Activated CD4-positive, alpha-beta T cell treated with anti-CD3 and anti-CD28 coated beads, Interleukin-10, Interleukin-2, amounts not matched to agents 100 ng/mL and 50 ng/mL, durations not matched to agents 16 hours and 8 hours (primary cell): ENCODE measurements around the gene OASL.
"Not testable (repeated sequence)": the region's sequence is repeated elsewhere in the genome, so short reads cannot be mapped to it uniquely, and the experiment has no call there.

Source experiments
- DNase-seq: peaks from one replicate; pipeline ENCODE4 v3.0.0-alpha.2; 2020

The OASL gene, protein sequence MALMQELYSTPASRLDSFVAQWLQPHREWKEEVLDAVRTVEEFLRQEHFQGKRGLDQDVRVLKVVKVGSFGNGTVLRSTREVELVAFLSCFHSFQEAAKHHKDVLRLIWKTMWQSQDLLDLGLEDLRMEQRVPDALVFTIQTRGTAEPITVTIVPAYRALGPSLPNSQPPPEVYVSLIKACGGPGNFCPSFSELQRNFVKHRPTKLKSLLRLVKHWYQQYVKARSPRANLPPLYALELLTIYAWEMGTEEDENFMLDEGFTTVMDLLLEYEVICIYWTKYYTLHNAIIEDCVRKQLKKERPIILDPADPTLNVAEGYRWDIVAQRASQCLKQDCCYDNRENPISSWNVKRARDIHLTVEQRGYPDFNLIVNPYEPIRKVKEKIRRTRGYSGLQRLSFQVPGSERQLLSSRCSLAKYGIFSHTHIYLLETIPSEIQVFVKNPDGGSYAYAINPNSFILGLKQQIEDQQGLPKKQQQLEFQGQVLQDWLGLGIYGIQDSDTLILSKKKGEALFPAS

DNA sequence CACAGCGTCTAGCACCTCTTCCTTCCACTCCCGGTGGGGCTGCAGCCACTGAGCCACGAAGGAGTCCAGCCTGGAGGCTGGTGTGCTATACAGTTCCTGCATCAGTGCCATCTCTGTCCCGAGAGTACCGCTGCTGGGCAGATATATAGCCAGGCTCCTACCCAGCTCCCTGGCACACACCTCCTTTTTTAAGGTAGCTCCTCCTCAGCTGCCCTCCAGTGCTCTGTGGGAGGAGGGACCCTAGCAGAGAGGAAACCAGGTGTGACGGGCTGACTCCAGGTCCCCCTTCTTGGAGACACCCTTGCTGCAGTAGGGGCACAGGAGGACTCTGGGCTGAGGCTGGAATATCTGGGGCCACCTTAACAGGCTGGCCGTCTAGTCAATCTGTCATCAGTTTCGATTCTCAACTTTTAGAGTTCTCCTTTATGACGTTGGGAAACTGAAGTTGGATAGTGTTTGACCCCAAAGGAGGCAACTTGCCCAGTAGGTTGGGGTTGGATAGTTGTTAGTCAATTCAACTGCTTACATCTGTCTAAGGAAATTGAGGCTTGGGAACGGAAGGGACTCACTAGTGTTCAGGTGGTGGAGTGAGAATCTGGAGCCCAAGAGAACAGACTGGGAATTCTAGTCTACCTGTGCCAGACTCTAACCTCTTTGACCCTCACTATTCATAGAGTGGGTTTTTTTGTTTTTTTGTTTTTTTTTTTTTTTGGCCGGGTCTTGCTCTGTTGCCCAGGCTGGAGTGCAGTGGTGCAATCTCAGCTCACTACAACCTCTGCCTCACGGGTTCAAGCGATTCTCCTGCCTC, at the start of gene OASL:
Gene OASL, minus strand, starts transcription at position 386 of the 808 bp plus-strand sequence. Its CDS starts 275 bp downstream, at position 111.
- peak; percentile 74 for DNase-seq

- no peak for DNase-seq
Measured at GRCh38 chr12:121088195-121088585, 49.1 kb upstream of the OASL start.

GRCh38 chr12:121087467-121088194, 48.6 kb upstream of the OASL start:
- peak; percentile 10 for DNase-seq

- DNase-seq: no peak
Measured at GRCh38 chr12:121086781-121087295, 47.8 kb upstream of the OASL start.

GRCh38 chr12:121085506-121086353, 46.7 kb upstream of the OASL start:
- no peak for DNase-seq

- DNase-seq: no peak
Measured at GRCh38 chr12:121085069-121085468, 46.0 kb upstream of the OASL start.

GRCh38 chr12:121084229-121084628, 45.2 kb upstream of the OASL start:
- no peak for DNase-seq

DNA sequence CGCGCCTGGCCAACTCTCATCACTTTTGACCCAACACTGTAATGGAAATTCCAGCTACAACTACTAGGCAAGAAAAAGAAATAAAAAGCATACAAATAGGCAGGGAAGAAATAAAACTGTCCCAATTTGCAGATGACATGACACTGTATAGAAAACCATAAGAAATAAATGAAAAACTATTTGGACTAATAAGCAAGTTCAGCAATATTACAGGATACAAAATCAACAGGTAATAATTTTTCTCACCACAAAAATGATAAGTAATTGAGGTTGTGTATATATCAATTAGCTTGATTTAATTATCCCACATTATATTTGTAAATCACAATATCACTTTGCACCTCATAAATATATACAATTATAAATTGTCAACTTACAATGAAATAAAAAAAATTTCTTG, 41.9 kb upstream of the OASL start:
- no peak for DNase-seq

GRCh38 chr12:121079736-121080272, 40.8 kb upstream of the OASL start:
- no peak for DNase-seq

- not testable (repeated sequence) for DNase-seq
Measured at GRCh38 chr12:121077440-121077839, 38.4 kb upstream of the OASL start.

GRCh38 chr12:121075911-121076310, 36.9 kb upstream of the OASL start:
- not testable (repeated sequence) for DNase-seq

DNA sequence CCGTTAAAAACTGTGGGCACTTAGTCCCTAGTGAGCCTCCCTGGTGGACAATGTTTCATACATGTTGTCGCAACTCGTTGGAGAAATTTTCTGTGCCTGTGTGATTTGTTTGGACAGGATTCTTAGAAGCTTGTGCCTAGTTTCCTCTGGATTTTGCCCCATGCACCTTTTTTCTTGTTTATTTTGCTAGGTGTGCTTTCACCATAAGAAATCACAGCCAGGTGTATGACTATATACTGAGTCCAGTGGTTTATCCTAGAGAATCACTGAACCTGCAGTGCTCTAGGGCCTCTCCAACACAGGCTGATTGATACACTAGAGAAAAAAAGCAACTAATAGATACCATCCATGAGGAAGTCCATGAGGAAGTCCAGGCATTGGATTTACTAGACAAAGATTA, 33.1 kb upstream of the OASL start:
- DNase-seq: no peak

DNA sequence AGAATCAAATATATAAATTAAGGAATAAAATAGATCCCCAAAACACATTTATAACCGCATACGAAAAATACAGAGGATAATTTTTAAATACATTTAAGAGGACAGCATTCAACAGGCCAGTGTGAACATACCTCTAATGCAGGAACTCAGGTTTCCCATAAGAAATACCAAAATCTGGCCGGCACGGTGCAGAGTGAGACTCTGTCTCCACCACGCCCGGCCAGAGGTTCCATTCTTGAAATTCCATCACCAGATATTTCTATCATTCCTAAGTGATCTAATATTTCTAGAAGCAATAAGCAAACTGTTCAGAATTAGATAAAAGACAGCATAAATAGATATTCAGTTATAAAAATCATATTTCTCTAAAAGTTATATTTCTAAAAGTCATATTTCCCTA, 30.2 kb upstream of the OASL start:
- no peak for DNase-seq

- no peak for DNase-seq
Measured at GRCh38 chr12:121065345-121065744, 26.3 kb upstream of the OASL start.

GRCh38 chr12:121064586-121064985, 25.5 kb upstream of the OASL start:
- DNase-seq: not testable (repeated sequence)

DNA sequence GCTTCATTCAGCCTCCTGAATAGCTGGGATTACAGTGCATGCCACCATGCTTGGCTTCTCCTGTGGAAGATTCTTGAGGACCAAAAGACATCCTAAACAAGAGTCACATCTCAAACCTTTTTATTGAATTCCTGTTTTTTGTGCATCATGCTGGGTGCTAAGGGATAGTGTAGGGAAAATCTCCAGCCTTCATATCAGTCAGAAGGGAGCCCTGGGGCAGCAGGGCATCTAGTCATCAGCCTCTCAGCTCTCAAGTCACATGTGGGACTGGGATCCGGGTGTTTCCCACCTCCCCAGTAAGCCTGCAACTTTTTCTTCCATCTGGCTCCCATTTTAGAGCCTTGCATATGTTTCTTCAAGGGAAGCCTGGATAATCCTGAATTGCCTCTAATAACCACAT, 25.1 kb upstream of the OASL start:
- no peak for DNase-seq

GRCh38 chr12:121062391-121063045, 23.5 kb upstream of the OASL start:
- DNase-seq: no peak

DNA sequence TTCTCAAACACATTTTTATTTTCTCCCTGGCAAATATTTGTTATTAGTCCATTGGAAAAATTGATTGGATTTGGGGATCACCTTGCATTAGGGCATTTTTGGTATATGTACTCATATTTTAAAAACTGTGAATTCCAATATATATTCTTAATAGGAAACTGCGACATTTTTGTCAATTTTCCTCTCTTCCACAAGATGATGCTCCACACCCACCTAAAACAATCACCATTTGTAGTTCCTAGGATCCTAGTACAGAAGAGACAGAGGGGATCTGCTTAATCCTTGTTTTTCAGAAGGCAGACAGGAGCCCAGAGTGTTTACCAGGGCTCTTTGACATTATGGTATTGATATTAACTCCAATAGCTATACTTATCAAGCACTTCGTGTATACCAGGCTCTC, 22.8 kb upstream of the OASL start:
- no peak for DNase-seq

DNA sequence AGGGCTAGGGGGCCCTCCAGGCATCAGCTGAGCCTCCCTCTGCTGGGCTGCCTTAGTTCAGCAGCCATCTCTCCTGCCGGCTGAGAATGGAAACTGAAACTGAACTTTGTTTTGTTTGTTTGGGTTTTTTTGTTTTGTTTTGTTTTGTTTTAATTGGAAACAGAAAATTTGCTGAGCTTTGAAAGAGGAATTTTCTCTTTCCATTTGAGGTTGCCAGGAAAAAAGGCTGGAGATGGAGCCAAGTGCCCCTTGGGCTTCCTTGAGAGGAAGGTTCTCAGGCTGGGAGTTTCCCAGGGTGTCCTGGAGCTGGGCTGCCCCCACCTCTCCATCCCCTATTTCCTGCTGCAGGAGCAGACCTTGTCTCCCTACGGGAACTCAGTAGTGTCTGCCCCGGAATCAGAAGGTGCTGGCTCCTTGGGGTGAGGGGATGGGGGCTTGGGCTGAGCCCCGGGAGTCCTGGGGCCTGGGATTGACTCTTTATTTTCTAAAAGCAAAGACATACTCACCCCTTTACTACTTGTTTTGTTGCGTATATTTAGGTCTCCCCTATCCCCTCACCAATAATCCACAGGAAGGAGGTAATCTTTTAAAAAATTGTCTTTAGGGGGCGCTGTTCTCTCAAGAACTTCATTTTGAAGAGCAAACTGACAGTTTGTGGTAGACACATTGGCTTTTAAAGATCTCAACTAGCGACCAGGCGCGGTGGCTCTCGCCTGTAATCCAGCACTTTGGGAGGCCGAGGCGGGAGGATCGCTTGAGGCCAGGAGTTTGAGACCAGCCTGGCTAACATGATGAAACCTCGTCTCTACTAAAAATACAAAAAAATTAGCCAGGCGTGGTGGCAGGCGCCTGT, 21.3 kb upstream of the OASL start:
- DNase-seq: peak; percentile 81
